Esophagus muscularis mucosa (tissue), 4 donors: Measurements from ENCODE around the gene BRCA1. TPM values are rescaled to one million over a fixed set of nuclear protein-coding genes. Genes with fewer than 3 reads are reported as not detected.

Experiments
- DNase-seq: peaks from one replicate; pipeline ENCODE4 v3.0.0-alpha.2; 2017; ENCODE audit errors: extremely low spot score
- H3K27ac ChIP-seq, 4 donors: fragments of 200-600 bp; sonication (generic); replicated peaks in 1 of 4; 1 replicate in 3 of 4; 2 replicates in 1 of 4; pipeline ENCODE4 v1.5.1; 2016 to 2019; ENCODE audit warnings: mild to moderate bottlenecking in 1 of 4
- H3K27me3 ChIP-seq, 4 donors: fragments of 200-600 bp; sonication (generic); one replicate each; pipeline versions ENCODE4 v1.5.1 to v1.6.0; 2016 to 2019
- H3K36me3 ChIP-seq, 4 donors: fragments of 200-600 bp; sonication (generic); one replicate each; pipeline ENCODE4 v1.5.1; 2016 to 2019
- H3K4me1 ChIP-seq, 4 donors: fragments of 200-600 bp; sonication (generic); one replicate each; pipeline ENCODE4 v1.5.1; 2016 to 2019
- H3K4me3 ChIP-seq, 4 donors: fragments of 200-600 bp; sonication (generic); 1 replicate in 2 of 4; 2 replicates in 2 of 4; pipeline ENCODE4 v1.5.1; 2016 to 2019; ENCODE audit warnings: mild to moderate bottlenecking in 4 of 4, moderate library complexity in 1 of 4
- H3K9me3 ChIP-seq, 4 donors: fragments of 200-600 bp; sonication (generic); 1 replicate in 3 of 4; 2 replicates in 1 of 4; pipeline ENCODE4 v1.5.1; 2016 to 2019
- EP300 ChIP-seq: sonication (generic); formaldehyde crosslinking; IDR thresholded peaks from one replicate; pipeline ENCODE4 v1.6.1; 2017; ENCODE audit warnings: antibody characterized with exemption
- POLR2A ChIP-seq: fragments of 450-650 bp; IDR thresholded peaks from one replicate; pipeline ENCODE4 v1.6.1; 2017; ENCODE audit warnings: antibody characterized with exemption, moderate library complexity, mild to moderate bottlenecking, low read depth
- POLR2AphosphoS5 ChIP-seq, 2 donors: sonication (generic); formaldehyde crosslinking; IDR thresholded peaks; one replicate each; pipeline ENCODE4 v1.6.1; 2017; ENCODE audit warnings: antibody characterized with exemption in 2 of 2
- WGBS: methylation state at CpG from one replicate; pipeline ENCODE4 v1.1.5; 2018; 5-methylcytosine and 5-hydroxymethylcytosine counted together
- intact Hi-C: fragments of 100-400 bp; cut with DNase I; formaldehyde crosslinking; loops from one replicate; pipeline ENCODE4 v1.15.1; 2023
- total RNA-seq, 4 donors: library from RNA; depleted of rRNA; stranded (reverse); fragments of >200 nt; gene quantifications; one replicate each; pipeline versions ENCODE4 v1.1.0 to v1.2.1, GENCODE V29; 2016
- TF ChIP-seq, protein P1 (sequence below), 3 experiments: fragments of 200-600 bp in 2 of 3; fragments of 450-650 bp in 1 of 3; sonication (generic) in 2 of 3; IDR thresholded peaks; one replicate each; pipeline ENCODE4 v1.5.1; 2017 to 2019; ENCODE audit warnings: antibody characterized with exemption in 3 of 3, mild to moderate bottlenecking in 2 of 3, moderate library complexity in 1 of 3

Gene BRCA1
- total RNA-seq, 4 donors from 2014 or later, result 3.1 to 7.6 (median 4.7) TPM

DNA sequence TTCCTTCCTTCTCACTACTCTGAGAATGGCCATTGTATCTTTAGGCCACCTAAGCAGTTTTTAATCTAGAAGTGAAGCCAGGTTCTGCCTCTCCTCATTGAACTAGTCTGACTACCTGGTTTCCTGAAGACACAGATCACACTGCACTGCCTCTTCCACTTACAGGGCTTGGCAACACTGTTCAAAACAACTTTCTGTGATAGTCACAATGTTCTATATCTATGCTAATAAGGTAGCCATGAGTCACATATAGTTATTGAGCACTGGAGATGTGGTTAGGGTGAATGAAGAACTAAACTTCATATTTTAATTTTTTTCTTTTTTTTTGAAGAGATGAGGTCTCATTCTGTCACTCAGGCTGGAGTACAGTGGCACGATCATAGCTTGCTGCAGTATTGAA, 73.2 kb downstream of the BRCA1 start:
- DNase-seq, result no peak
- intact Hi-C loops, result no loop called here
- peaks cover 0 to 51% (median 13%) of the 10 kb centered on the region in 4 donors for H3K36me3 ChIP-seq
- 100% methylated on average over 1 of the region's 1 CpG for WGBS
- H3K4me3 ChIP-seq, result no peak overlapping the region
- TF ChIP-seq POLR2AphosphoS5 (IDR thresholded peaks at IDR 0.05) (no peak), EP300 (no peak), POLR2A (no peak)
- TF ChIP-seq, protein P1, sequence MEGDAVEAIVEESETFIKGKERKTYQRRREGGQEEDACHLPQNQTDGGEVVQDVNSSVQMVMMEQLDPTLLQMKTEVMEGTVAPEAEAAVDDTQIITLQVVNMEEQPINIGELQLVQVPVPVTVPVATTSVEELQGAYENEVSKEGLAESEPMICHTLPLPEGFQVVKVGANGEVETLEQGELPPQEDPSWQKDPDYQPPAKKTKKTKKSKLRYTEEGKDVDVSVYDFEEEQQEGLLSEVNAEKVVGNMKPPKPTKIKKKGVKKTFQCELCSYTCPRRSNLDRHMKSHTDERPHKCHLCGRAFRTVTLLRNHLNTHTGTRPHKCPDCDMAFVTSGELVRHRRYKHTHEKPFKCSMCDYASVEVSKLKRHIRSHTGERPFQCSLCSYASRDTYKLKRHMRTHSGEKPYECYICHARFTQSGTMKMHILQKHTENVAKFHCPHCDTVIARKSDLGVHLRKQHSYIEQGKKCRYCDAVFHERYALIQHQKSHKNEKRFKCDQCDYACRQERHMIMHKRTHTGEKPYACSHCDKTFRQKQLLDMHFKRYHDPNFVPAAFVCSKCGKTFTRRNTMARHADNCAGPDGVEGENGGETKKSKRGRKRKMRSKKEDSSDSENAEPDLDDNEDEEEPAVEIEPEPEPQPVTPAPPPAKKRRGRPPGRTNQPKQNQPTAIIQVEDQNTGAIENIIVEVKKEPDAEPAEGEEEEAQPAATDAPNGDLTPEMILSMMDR (IDR thresholded peaks at IDR 0.05), result no peak
- H3K27me3 ChIP-seq, result no peaks in the 10 kb centered on the region
- no peak overlapping the region for H3K27ac ChIP-seq
- H3K9me3 ChIP-seq, result no peaks in the 10 kb centered on the region
- no peaks in the 10 kb centered on the region for H3K4me1 ChIP-seq

GRCh38 chr17:43044024-43044423, 81.1 kb downstream of the BRCA1 start:
- TF ChIP-seq, protein P1 (IDR thresholded peaks at IDR 0.05), result no peak
- TF ChIP-seq POLR2A (no peak), POLR2AphosphoS5 (IDR thresholded peaks at IDR 0.05) (no peak), EP300 (no peak)
- Histone ChIP-seq H3K4me1 (no peaks in the 10 kb centered on the region), H3K4me3 (no peak overlapping the region), H3K27ac (no peak overlapping the region), H3K27me3 (no peaks in the 10 kb centered on the region), H3K9me3 (no peaks in the 10 kb centered on the region), H3K36me3 (peaks cover 0 to 4% (median 0%) of the 10 kb centered on the region in 4 donors)
- 93% methylated on average over 3 of the region's 4 CpGs for WGBS
- DNase-seq, result no peak
- intact Hi-C loops, result no loop called here

GRCh38 chr17:43043307-43043706, 81.9 kb downstream of the BRCA1 start:
- H3K36me3 ChIP-seq, result no peaks in the 10 kb centered on the region
- H3K4me3 ChIP-seq, result no peak overlapping the region
- intact Hi-C loops, result no loop called here
- H3K27ac ChIP-seq, result no peak overlapping the region
- no peaks in the 10 kb centered on the region for H3K4me1 ChIP-seq
- DNase-seq, result no peak
- TF ChIP-seq EP300 (no peak), POLR2A (no peak), POLR2AphosphoS5 (IDR thresholded peaks at IDR 0.05) (no peak)
- TF ChIP-seq, protein P1 (IDR thresholded peaks at IDR 0.05), result no peak
- H3K27me3 ChIP-seq, result no peaks in the 10 kb centered on the region
- H3K9me3 ChIP-seq, result no peaks in the 10 kb centered on the region

DNA sequence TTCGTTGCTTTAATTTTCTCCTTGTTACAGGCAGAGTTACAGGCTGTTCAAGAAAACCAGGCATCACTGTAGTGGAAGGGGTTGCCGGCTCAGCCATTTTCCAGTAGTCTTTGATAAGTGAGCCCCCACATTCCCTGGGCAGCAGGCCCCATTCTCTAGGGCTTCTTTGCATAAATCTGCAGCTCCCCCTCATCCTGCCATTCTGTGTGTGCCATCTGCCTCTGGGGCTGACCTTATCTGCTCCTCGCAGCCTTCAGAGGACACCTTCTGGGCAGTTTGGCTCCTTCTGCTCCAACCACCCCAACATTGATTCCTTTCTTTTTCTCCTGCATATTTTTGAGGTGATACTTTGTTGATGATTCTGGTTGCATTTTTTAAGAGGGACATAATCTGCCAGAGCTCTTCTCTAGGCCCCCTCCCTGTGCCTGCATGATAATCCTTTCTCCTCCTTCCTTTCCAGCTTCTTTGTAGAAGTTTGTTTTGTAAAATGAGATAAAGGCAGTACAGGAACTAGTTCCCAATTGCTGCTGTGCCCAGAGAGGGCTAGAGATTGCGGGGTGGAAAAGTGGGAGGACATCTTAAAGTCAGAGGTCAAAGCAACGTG, 83.0 kb downstream of the BRCA1 start:
- H3K9me3 ChIP-seq, result no peaks in the 10 kb centered on the region
- no peak for DNase-seq
- 71% methylated on average over 5 of the region's 5 CpGs for WGBS
- H3K4me3 ChIP-seq, result no peak overlapping the region
- TF ChIP-seq POLR2AphosphoS5 (IDR thresholded peaks at IDR 0.05) (no peak), EP300 (no peak), POLR2A (no peak)
- TF ChIP-seq, protein P1 (IDR thresholded peaks at IDR 0.05), result no peak
- H3K4me1 ChIP-seq, result no peaks in the 10 kb centered on the region
- H3K27ac ChIP-seq, result no peak overlapping the region
- H3K27me3 ChIP-seq, result no peaks in the 10 kb centered on the region
- H3K36me3 ChIP-seq, result no peaks in the 10 kb centered on the region
- intact Hi-C loops, result no loop called here

GRCh38 chr17:43040655-43041054, 84.5 kb downstream of the BRCA1 start:
- Histone ChIP-seq H3K4me1 (no peaks in the 10 kb centered on the region), H3K27ac (no peak overlapping the region), H3K4me3 (no peak overlapping the region), H3K9me3 (no peaks in the 10 kb centered on the region), H3K36me3 (no peaks in the 10 kb centered on the region), H3K27me3 (no peaks in the 10 kb centered on the region)
- no peak for TF ChIP-seq POLR2A
- no peak for TF ChIP-seq POLR2AphosphoS5 (IDR thresholded peaks at IDR 0.05)
- TF ChIP-seq, protein P1 (IDR thresholded peaks at IDR 0.05), result no peak
- TF ChIP-seq EP300, result no peak
- no peak for DNase-seq
- intact Hi-C loops, result no loop called here
- 86% methylated on average over 2 of the region's 2 CpGs for WGBS
